HUES6 (cell line): ENCODE measurements around the gene ADAMTS13.
"Not testable (repeated sequence)": the region's sequence is repeated elsewhere in the genome, so short reads cannot be mapped to it uniquely, and the experiment has no call there.

Experiments used
- H3K27ac ChIP-seq: 2 replicates; pipeline ENCODE4 v1.7.0; 2013; ENCODE audit warnings: low read depth, mild to moderate bottlenecking, low read length, inconsistent platforms
- H3K27me3 ChIP-seq: 2 replicates; pipeline ENCODE4 v1.6.1; 2013; ENCODE audit warnings: low read length; ENCODE audit not compliant: control insufficient read depth, insufficient read depth
- H3K36me3 ChIP-seq: 2 replicates; pipeline ENCODE4 v1.6.1; 2013; ENCODE audit warnings: low read length; ENCODE audit not compliant: control insufficient read depth, insufficient read depth
- H3K4me1 ChIP-seq: 2 replicates; pipeline ENCODE4 v1.6.1; 2013; ENCODE audit warnings: low read length; ENCODE audit not compliant: control insufficient read depth, insufficient read depth
- H3K4me3 ChIP-seq: 2 replicates; pipeline ENCODE4 v1.5.1; 2013; ENCODE audit warnings: low read depth, low read length
- H3K9ac ChIP-seq: one replicate; pipeline ENCODE4 v1.6.1; 2013; ENCODE audit warnings: mild to moderate bottlenecking, low read length
- H3K9me3 ChIP-seq: 2 replicates; pipeline ENCODE4 v1.6.1; 2013; ENCODE audit warnings: low read depth, low read length; ENCODE audit not compliant: control insufficient read depth, insufficient read depth

Gene ADAMTS13

DNA sequence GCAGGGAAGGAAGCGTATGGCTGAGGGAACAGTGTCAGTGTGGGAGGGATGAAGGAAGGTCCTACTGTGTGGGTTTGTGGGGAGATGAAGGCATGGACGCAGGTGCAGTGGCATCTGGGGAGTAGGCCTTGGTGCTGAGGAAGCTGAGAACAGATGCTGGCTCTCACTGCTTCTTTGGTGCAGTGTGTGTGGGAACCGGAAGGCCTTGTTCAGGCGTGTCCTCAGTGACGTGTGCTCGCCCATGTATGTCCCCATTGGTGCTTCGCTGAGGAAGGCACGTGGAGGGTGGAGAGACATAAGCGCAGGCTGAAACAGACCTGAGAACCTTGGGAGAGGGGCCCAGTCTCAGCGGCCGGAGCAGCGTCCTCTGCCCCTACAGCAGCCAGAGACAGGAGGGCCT is 18.7 kb downstream of the ADAMTS13 start:
- no peaks in the 10 kb centered on the region for H3K4me1 ChIP-seq
- no peak overlapping the region for H3K4me3 ChIP-seq
- no peaks in the 10 kb centered on the region for H3K9me3 ChIP-seq
- H3K27ac ChIP-seq = no peak overlapping the region
- H3K9ac ChIP-seq = no peak overlapping the region
- H3K27me3 ChIP-seq = no peaks in the 10 kb centered on the region
- no peaks in the 10 kb centered on the region for H3K36me3 ChIP-seq

- Histone ChIP-seq H3K4me3 (no peak overlapping the region), H3K4me1 (no peaks in the 10 kb centered on the region), H3K36me3 (no peaks in the 10 kb centered on the region), H3K9me3 (no peaks in the 10 kb centered on the region), H3K27ac (no peak overlapping the region), H3K27me3 (no peaks in the 10 kb centered on the region), H3K9ac (no peak overlapping the region)
Measured at GRCh38 chr9:133441571-133441970, 19.4 kb downstream of the ADAMTS13 start.

DNA sequence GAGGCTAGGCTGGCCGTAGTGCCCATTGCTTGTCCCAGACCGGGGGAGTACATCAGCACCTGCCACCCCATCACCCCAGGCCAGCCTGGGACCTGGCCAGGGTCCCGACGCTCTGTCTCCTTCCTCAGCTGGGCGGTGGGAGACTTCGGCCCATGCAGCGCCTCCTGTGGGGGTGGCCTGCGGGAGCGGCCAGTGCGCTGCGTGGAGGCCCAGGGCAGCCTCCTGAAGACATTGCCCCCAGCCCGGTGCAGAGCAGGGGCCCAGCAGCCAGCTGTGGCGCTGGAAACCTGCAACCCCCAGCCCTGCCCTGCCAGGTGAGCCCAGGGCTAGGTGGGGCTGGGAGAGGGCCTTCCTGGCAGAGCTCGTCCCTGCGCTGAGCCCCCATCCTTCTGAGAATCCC is 21.1 kb downstream of the ADAMTS13 start:
- Histone ChIP-seq H3K27ac (no peak overlapping the region), H3K9me3 (no peaks in the 10 kb centered on the region), H3K4me1 (no peaks in the 10 kb centered on the region), H3K9ac (peak overlapping the region; percentile 13), H3K27me3 (no peaks in the 10 kb centered on the region), H3K36me3 (no peaks in the 10 kb centered on the region), H3K4me3 (no peak overlapping the region)

DNA sequence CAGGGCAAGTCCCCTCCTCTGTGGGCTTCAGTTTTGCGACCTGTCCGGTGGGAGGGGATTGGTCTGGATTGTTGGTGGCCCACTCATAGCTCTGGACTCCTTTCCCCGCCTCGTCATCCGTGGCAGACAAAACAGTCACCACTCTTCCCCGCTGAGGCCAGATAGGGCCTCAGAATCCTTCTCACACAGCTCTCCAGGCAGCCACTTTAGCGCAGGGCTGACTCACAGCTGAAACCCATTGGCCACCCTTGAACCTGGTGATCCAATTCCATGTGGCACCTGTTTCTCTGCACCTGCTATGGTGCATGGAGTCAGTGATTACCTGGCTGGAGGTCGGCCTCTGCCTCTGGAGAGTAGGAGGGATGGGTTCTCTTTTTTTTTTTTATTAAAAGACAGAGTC is 21.8 kb downstream of the ADAMTS13 start:
- Histone ChIP-seq H3K4me1 (no peaks in the 10 kb centered on the region), H3K9ac (no peak overlapping the region), H3K9me3 (no peaks in the 10 kb centered on the region), H3K27ac (no peak overlapping the region), H3K27me3 (no peaks in the 10 kb centered on the region), H3K36me3 (no peaks in the 10 kb centered on the region), H3K4me3 (no peak overlapping the region)

DNA sequence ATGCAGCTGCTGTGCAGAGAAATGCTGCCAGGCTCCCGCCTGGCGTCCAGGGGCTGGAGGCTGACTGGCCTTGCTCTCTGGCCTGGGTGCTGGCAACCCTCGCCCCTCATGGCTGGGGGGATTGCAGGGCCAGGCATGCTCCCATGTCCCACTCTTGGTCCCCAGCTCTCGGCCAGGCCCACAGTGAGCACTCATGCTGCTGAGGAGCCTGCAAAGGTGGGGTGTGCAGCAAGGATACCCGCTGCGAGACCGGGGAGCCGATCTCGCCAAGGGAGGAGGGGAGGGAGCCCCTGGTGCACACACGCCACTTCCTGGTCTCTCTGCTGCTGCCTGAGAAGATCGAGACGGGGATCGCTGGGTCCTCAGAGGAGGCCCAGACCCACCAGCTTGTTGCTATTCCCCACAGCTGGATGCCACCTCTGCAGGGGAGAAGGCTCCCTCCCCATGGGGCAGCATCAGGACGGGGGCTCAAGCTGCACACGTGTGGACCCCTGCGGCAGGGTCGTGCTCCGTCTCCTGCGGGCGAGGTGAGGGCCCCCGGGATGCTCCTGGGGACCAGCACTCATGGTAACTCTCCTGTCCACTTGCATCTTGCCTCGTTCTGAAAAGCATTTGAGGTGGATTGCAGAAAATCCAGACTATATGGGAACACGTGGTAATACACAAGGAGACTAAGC is 23.3 kb downstream of the ADAMTS13 start:
- Histone ChIP-seq H3K27me3 (no peaks in the 10 kb centered on the region), H3K9me3 (no peaks in the 10 kb centered on the region), H3K4me3 (no peak overlapping the region), H3K27ac (no peak overlapping the region), H3K36me3 (no peaks in the 10 kb centered on the region), H3K4me1 (no peaks in the 10 kb centered on the region), H3K9ac (no peak overlapping the region)

GRCh38 chr9:133448487-133448972 is 26.4 kb downstream of the ADAMTS13 start:
- no peaks in the 10 kb centered on the region for H3K27me3 ChIP-seq
- no peak overlapping the region for H3K9ac ChIP-seq
- no peaks in the 10 kb centered on the region for H3K9me3 ChIP-seq
- no peaks in the 10 kb centered on the region for H3K4me1 ChIP-seq
- H3K4me3 ChIP-seq = no peak overlapping the region
- H3K27ac ChIP-seq = no peak overlapping the region
- no peaks in the 10 kb centered on the region for H3K36me3 ChIP-seq

GRCh38 chr9:133449760-133450159 is 27.6 kb downstream of the ADAMTS13 start:
- Histone ChIP-seq H3K4me3 (no peak overlapping the region), H3K36me3 (no peaks in the 10 kb centered on the region), H3K9ac (no peak overlapping the region), H3K27me3 (no peaks in the 10 kb centered on the region), H3K9me3 (no peaks in the 10 kb centered on the region), H3K27ac (no peak overlapping the region), H3K4me1 (no peaks in the 10 kb centered on the region)

DNA sequence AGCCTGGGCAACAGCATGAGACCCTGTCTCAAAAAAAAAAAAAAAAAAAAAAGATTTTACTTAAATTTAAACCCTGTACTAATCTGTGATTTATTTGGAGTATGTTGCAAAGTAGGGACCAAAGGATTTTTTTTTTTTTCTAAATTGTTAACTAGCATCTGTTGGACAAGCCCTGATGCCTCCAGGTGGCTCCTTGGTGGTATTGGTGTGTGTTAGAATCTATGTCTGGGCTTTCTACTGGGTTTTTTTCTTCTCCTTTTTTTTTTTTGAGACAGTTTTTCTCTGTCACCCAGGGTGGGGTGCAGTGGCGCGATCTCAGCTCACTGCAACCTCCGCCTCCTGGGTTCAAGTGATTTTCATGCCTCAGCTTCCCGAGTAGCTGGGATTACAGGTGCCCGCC is 29.7 kb downstream of the ADAMTS13 start:
- not testable (repeated sequence) for H3K27ac ChIP-seq, H3K36me3 ChIP-seq

DNA sequence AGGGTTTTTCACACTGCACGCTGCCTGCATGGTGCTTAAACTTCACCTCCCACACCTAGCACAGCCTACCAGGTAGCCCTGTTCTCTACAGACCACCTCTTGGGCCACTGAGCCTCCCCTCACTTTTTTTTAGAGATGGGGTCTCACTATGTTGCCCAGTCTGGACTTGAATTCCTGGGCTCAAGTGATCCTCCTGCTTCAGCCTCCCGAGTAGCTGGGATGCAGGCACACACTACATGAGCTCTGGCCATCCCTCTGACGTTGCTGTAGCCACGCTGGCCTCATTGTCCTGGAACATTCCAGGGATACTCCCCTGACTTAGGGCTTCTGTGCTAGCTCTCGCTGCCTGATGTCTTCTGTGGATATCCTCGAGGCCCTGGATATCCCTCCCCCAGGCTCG is 30.4 kb downstream of the ADAMTS13 start:
- Histone ChIP-seq H3K27me3 (no peaks in the 10 kb centered on the region), H3K4me1 (peaks cover 7% of the 10 kb centered on the region; the same call in 1 of the 2 replicates), H3K36me3 (no peaks in the 10 kb centered on the region), H3K9me3 (no peaks in the 10 kb centered on the region), H3K4me3 (no peak overlapping the region), H3K27ac (no peak overlapping the region), H3K9ac (no peak overlapping the region)

More for the DNA sequence above, 29.7 kb downstream of the ADAMTS13 start:
- H3K4me1 ChIP-seq, H3K9me3 ChIP-seq, H3K27me3 ChIP-seq, H3K4me3 ChIP-seq, H3K9ac ChIP-seq: not testable (repeated sequence)

DNA sequence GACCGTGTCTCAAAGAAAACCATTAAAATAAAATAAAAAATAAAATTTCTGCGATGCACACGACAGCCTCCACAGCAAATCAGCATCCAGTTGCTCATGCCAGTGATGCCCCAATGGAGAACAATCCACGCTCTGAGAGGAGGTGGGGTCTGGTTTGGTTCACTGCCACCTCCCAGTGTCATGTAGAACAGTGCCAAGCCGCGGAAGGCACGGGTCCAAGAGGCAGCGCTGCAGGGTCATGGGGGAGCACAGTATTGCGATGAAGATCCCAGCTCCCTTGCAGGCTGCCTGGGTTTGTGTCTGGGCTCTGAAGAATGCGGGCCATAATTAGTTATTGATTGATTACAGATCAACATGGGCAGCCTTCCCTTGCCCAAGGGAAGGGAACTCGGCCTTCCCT is 31.5 kb downstream of the ADAMTS13 start:
- H3K27ac ChIP-seq = no peak overlapping the region
- H3K4me3 ChIP-seq = no peak overlapping the region
- no peak overlapping the region for H3K9ac ChIP-seq

DNA sequence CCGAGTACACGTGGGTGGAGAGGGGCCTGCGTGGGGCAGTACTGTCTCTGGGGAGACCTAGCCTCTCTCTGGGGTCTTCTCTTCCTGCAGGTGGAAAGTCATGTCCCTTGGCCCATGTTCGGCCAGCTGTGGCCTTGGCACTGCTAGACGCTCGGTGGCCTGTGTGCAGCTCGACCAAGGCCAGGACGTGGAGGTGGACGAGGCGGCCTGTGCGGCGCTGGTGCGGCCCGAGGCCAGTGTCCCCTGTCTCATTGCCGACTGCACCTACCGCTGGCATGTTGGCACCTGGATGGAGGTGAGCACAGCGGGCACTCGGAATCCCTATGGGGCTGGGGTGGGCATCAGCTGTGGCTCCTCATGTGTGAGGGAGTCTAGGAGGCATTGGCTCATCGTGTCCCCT is 32.2 kb downstream of the ADAMTS13 start:
- no peaks in the 10 kb centered on the region for H3K27me3 ChIP-seq
- no peak overlapping the region for H3K9ac ChIP-seq
- no peaks in the 10 kb centered on the region for H3K36me3 ChIP-seq
- H3K27ac ChIP-seq = no peak overlapping the region
- H3K4me1 ChIP-seq = peaks cover 14% of the 10 kb centered on the region
- no peaks in the 10 kb centered on the region for H3K9me3 ChIP-seq
- no peak overlapping the region for H3K4me3 ChIP-seq

More for the DNA sequence above, 31.5 kb downstream of the ADAMTS13 start:
- H3K27me3 ChIP-seq = no peaks in the 10 kb centered on the region
- peaks cover 8% of the 10 kb centered on the region for H3K4me1 ChIP-seq
- no peaks in the 10 kb centered on the region for H3K36me3 ChIP-seq
- H3K9me3 ChIP-seq = no peaks in the 10 kb centered on the region
